Measurements from ENCODE around the gene MIA.
"Not testable (repeated sequence)": the region's sequence is repeated elsewhere in the genome, so short reads cannot be mapped to it uniquely, and the experiment has no call there.

The MIA gene

GRCh38 chr19:40781140-40781539 is 5.8 kb downstream of the MIA start:
- no peak for DNase-seq

GRCh38 chr19:40783711-40784110 is 8.4 kb downstream of the MIA start:
- DNase-seq: no peak

GRCh38 chr19:40784146-40784545 is 8.8 kb downstream of the MIA start:
- not testable (repeated sequence) for DNase-seq

DNA sequence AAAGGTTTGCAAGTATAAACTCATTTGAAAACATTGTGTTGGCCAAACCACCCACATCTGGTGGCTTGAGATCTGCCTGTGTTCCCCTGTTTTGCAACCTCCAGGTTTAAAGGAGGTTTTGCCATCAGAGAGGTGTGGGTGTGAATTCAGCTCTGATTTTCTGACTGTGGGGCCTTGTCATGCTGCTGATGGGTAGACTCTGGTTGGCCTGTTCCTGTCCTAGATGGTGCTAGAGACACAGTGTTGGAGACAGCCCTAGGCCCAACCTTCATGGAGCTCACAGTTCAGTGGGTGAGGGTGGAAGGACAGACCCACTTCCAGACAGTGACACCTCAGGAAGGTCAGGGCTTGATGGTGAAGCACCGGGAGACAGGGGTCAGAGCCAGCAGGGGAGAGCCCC is 10.2 kb downstream of the MIA start:
- no peak for DNase-seq

- no peak for DNase-seq
These were observed 11.0 kb downstream of the MIA start for GRCh38 chr19:40786060-40787037.

GRCh38 chr19:40791349-40791748 is 16.0 kb downstream of the MIA start:
- DNase-seq: no peak

GRCh38 chr19:40791996-40792395 is 16.7 kb downstream of the MIA start:
- no peak for DNase-seq

- no peak for DNase-seq
These were observed 22.0 kb downstream of the MIA start for GRCh38 chr19:40797166-40797962.

GRCh38 chr19:40797963-40798682 is 22.8 kb downstream of the MIA start:
- peak; percentile 69 for DNase-seq

- peak; percentile 100 for DNase-seq
These were observed 23.6 kb downstream of the MIA start, which contains the start of gene EGLN2 for GRCh38 chr19:40798683-40799557. TSS of gene EGLN2 (plus strand) at chr19:40799191. CDS start at chr19:40800573, 1,382 bp downstream.

DNA sequence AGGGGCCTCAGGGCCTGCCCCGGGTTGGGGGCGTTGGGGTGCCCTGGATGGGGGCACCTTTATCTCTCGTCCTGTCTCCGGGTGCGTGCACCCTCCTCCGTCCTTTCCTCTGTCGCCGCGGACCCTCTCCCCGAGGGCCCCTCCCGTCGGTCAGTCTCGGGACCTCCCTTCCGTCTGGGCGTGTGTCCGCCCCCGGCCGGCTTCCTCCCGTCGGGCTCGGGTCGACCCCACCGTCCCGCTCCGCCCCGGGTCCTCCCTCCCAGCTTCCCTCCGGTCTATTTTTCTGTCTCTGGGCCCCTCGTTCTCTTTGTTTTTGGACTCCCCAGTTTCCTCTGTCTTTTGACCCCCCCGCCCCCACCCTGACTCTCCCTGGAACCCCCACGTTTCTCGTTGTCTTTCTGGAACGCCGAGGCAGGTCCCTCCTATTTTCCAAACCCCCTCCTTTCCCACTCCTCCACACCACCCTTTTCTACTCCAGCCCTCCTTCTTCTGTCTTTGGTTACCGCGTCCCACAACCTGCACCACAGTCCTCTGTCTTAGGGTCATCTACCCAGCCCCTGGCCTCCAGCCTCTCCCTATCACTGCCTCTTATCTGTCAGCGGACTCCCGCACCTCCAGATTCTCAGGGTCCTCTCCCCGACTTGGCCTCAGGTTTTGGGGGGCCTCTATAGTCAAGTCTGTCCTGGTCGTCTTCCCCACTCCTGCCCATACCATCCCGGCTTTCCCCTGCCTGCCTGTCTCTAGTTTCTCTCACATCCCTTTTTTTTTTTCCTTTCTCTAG is 24.4 kb downstream of the MIA start:
- DNase-seq: no peak

DNA sequence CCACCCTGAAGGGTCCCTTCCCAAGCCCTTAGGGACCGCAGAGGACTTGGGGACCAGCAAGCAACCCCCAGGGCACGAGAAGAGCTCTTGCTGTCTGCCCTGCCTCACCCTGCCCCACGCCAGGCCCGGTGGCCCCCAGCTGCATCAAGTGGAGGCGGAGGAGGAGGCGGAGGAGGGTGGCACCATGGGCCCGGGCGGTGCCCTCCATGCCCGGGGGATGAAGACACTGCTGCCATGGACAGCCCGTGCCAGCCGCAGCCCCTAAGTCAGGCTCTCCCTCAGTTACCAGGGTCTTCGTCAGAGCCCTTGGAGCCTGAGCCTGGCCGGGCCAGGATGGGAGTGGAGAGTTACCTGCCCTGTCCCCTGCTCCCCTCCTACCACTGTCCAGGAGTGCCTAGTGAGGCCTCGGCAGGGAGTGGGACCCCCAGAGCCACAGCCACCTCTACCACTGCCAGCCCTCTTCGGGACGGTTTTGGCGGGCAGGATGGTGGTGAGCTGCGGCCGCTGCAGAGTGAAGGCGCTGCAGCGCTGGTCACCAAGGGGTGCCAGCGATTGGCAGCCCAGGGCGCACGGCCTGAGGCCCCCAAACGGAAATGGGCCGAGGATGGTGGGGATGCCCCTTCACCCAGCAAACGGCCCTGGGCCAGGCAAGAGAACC is 25.1 kb downstream of the MIA start:
- DNase-seq: no peak

GRCh38 chr19:40800997-40801377 is 25.7 kb downstream of the MIA start:
- DNase-seq: no peak

GRCh38 chr19:40801426-40802299 is 26.3 kb downstream of the MIA start:
- DNase-seq: no peak

DNA sequence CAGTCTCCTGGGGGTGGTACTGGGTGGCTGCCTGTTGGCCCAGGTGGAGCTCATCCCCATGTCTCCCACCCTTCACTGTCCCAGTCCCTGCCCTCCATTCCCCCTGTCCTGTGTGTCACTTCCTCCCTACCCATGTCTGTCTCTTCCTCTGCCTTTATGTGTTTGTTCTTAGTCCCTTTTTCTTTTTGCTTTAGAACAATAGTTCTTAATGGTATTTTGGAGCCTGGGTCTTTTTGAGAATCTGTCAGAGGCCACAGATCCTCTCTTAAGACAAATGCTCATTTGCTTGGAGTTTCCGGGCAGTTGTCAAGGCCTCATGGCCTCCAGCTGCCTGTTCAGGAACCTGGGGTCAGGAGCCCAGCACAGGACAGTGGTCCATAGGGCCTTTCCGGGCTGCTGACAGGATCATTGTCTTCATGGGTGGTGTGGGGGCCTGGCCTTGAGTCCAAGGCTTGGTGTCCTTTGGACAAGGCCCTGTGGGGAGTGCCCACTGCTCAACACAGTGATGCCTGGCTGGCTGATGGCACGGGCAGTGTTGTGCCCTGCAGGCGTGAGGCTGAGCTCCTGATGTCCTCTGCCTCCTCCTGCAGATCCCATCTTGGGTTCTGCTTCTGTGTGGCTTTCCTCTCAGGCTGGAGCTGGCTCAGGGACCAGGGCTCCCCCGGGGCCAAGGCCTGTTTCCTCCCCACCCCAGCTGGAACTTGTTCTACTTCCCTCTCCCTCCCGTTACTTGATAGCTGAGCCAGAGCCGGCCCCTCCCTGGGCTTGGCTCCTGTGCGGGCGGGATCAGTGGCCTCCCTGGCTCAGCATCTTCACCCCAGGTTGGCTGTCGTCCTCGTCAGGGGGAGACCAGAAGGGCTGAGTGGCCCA is 27.2 kb downstream of the MIA start:
- DNase-seq: no peak

DNA sequence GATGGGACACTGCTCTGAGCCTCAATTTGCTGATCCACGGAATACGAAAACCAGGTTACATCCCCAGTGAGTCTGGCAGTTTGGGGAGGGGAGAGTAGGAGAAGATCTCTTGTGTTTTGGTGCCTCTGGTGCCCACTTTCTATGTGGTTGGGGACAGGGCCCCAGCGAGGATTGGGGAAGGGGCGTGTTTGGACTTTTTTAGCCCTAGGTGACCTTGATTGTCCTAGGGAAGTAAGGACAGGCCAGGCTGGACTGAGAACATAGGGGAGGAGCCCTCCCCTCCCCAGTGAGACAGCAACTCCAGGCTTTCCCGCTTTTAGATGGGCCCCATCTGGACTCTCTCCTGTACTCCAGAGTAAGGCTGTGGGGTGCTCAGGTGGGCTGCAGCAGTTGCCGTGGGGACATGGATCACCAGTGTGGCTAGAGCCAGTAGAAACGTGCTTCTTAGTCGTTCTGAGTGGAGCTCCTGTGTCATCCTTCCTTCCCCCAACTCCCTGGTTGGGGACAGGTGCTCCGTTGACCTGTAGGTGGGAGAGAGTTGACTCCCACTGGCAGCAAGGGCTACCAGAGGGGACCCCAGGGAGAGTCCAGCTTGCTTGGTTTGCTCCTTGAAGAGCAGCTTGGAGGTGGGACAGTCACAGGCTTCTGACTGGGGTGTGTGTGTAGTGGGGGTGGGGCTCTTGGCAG is 28.0 kb downstream of the MIA start:
- no peak for DNase-seq

GRCh38 chr19:40803857-40804782 is 28.8 kb downstream of the MIA start:
- peak; percentile 54 for DNase-seq

Measured in activated naive CD4-positive, alpha-beta T cell treated with Interleukin-2 at 50 U/mL for 16 hours (primary cell).